Measurements from ENCODE around the gene MTARC1. TPM values are rescaled to one million over a fixed set of nuclear protein-coding genes. Genes with fewer than 3 reads are reported as not detected.

The MTARC1 gene
- total and polyA plus RNA-seq, 9 of the 15 experiments (the other 6 are each of a cell fraction or from before 2014, with no cell fraction given): 0.07 to 0.14 (median 0.11) TPM; not detected in 6

DNA sequence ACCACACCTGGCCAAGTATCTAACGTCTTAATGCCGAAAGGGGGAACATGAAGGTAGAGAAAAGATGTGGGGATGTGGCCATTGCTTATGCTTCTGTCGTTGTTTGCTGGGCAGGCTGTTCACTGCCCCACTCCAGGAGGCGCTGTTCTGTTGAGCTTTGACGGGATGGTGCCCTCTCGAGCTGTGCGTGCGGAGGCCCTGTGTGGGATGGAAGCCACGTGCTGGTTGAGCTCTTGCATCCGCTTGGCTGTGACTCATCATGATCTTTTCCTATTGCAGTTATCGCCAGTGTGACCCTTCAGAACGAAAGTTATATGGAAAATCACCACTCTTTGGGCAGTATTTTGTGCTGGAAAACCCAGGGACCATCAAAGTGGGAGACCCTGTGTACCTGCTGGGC, 26.3 kb downstream of the MTARC1 start (continued):
- TF ChIP-seq, protein P1, sequence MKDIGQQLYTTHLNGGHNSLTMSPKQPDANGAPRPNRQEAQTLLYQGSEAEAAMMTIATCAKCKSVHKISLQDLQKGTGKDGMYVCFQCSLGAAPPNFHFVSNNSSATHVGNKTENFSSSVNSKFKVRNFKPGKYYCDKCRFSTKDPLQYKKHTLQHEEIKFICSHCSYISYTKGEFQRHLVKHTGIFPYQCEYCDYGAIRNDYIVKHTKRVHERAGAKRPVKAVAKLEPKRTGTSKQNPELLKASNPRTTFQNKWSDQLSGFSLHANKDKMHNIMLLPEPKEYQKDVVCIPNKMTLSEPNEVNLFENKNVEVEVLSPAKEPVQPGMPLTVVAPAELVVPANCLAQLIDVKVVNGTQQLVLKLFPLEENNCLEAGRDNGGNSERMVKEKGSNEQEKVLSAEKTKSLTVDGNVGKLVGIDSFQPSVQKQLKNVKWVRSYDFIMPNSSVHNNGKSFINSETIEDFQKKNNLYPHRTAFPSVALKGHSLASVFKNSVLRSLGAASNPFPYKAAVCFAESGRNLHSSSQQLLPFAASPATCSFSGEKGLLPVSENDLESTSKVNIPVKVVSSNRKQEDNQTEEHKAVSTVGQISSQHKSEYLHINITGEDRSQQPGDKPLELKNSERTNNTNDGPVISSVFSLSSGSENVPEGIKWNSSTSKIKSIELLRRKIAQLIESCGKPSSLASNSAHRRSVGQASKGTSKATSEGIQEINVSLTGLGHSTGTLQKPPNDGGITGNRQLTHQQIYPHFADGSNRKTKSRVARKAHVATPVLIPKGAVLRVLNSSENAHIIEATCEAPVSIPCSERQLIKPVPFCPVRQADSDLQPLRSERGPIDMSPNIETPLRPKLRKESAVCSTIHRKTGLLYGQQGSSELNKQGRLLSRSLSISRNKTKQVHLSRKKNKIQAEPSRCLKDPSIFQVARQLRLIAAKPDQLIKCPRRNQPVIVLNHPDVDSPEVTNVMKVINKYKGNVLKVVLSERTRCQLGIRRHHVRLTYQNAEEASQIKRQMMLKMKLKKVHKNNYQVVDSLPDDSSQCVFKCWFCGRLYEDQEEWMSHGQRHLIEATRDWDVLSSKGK (CRISPR knock-in tag; IDR thresholded peaks at IDR 0.05): no peak
- TF ChIP-seq, protein P2, sequence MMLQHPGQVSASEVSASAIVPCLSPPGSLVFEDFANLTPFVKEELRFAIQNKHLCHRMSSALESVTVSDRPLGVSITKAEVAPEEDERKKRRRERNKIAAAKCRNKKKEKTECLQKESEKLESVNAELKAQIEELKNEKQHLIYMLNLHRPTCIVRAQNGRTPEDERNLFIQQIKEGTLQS (IDR thresholded peaks at IDR 0.05): peak; percentile 65
- TF ChIP-seq, protein P2 (CRISPR knock-in tag; conservative IDR thresholded peaks at IDR 0.05): no peak
- TF ChIP-seq EP300 (IDR thresholded peaks at IDR 0.05; ENCODE audit: low read length) (0 out of 2 replicates have a peak, but pooled peaks have one; percentile 7), FOSL1 (tag; conservative IDR thresholded peaks at IDR 0.05) (peak; percentile 82), CXXC5 (CRISPR knock-in tag; IDR thresholded peaks at IDR 0.05) (peak; percentile 69), BHLHE40 (IDR thresholded peaks at IDR 0.05; ENCODE audit: low read length) (peak; percentile 88), SMAD4 (CRISPR knock-in tag; conservative IDR thresholded peaks at IDR 0.05) (0 out of 2 replicates have a peak, but pooled peaks have one; percentile 21), E2F3 (CRISPR knock-in tag; IDR thresholded peaks at IDR 0.05) (no peak), DIDO1 (tag; IDR thresholded peaks at IDR 0.05; ENCODE audit: low read depth) (peak; percentile 57; the same call in 1 of the 2 replicates), SAP30 (IDR thresholded peaks at IDR 0.05; ENCODE audit: borderline replicate concordance, insufficient read depth, low read depth, low read length, poor library complexity, severe bottlenecking) (no peak), FOXK1 (CRISPR knock-in tag; IDR thresholded peaks at IDR 0.05; ENCODE audit: borderline replicate concordance) (no peak), RNF2 (IDR thresholded peaks at IDR 0.05) (peak; percentile 62), FOXA3 (CRISPR knock-in tag; conservative IDR thresholded peaks at IDR 0.05 in 1 of 2, IDR thresholded peaks at IDR 0.05 in 1 of 2) (no peak)
- TF ChIP-seq, protein P3, sequence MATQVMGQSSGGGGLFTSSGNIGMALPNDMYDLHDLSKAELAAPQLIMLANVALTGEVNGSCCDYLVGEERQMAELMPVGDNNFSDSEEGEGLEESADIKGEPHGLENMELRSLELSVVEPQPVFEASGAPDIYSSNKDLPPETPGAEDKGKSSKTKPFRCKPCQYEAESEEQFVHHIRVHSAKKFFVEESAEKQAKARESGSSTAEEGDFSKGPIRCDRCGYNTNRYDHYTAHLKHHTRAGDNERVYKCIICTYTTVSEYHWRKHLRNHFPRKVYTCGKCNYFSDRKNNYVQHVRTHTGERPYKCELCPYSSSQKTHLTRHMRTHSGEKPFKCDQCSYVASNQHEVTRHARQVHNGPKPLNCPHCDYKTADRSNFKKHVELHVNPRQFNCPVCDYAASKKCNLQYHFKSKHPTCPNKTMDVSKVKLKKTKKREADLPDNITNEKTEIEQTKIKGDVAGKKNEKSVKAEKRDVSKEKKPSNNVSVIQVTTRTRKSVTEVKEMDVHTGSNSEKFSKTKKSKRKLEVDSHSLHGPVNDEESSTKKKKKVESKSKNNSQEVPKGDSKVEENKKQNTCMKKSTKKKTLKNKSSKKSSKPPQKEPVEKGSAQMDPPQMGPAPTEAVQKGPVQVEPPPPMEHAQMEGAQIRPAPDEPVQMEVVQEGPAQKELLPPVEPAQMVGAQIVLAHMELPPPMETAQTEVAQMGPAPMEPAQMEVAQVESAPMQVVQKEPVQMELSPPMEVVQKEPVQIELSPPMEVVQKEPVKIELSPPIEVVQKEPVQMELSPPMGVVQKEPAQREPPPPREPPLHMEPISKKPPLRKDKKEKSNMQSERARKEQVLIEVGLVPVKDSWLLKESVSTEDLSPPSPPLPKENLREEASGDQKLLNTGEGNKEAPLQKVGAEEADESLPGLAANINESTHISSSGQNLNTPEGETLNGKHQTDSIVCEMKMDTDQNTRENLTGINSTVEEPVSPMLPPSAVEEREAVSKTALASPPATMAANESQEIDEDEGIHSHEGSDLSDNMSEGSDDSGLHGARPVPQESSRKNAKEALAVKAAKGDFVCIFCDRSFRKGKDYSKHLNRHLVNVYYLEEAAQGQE (IDR thresholded peaks at IDR 0.05; ENCODE audit: borderline replicate concordance): peak; percentile 20; the same call in 1 of the 2 replicates
- TF ChIP-seq, protein P3 (CRISPR knock-in tag; IDR thresholded peaks at IDR 0.05; ENCODE audit: low read depth): no peak
